Endothelial cell of umbilical vein (primary cell): Measurements from ENCODE around the gene SLFN11. TPM values are rescaled to one million over a fixed set of nuclear protein-coding genes. Genes with fewer than 3 reads are reported as not detected.
"Not testable (repeated sequence)": the region's sequence is repeated elsewhere in the genome, so short reads cannot be mapped to it uniquely, and the experiment has no call there.

Experiments used
- BruUV-seq: library from RNA; stranded (reverse); fragments of 400-500 nt; replicated peaks from 2 replicates; lab custom pipeline; 2021; lab: Mats Ljungman, UMichigan
- CTCF ChIA-PET: fragments of 300-600, 350-600 bp; sonication (Branson Sonifier 250); formaldehyde crosslinking; loops from one replicate; lab custom pipeline; 2021; ENCODE audit warnings: antibody characterized with exemption, inconsistent platforms; lab: Charles Lee
- POLR2A ChIA-PET: fragments of 300-600, 350-600 bp; sonication (Branson Sonifier 250); formaldehyde crosslinking; loops from one replicate; lab custom pipeline; 2021; ENCODE audit warnings: antibody characterized with exemption, inconsistent platforms; lab: Charles Lee
- DNase-seq: peaks from one replicate; pipeline ENCODE4 v3.0.0-alpha.2; 2011; ENCODE audit warnings: low read depth, low spot score
- FAIRE-seq: peaks from 2 replicates; lab custom pipeline; 2011; peaks lifted over from hg19 to GRCh38; lab: Jason Lieb, UNC
- H2AFZ ChIP-seq: 2 replicates; pipeline ENCODE4 v1.6.0; 2012; ENCODE audit warnings: low read depth, low read length, control low read depth, inconsistent platforms
- H3K27ac ChIP-seq: 2 replicates; pipeline ENCODE4 v1.5.1; 2011; ENCODE audit warnings: low read depth, mild to moderate bottlenecking, control low read depth, low read length, moderate library complexity; ENCODE audit not compliant: insufficient read depth
- H3K27me3 ChIP-seq, 2 experiments: 2 replicates each; pipeline versions ENCODE4 v1.6.0 to v1.6.1; 2011; ENCODE audit warnings: low read length in 2 of 2, mixed read lengths in 1 of 2; ENCODE audit not compliant: control insufficient read depth in 2 of 2, insufficient read depth in 2 of 2
- H3K36me3 ChIP-seq, 2 experiments: 2 replicates in 1 of 2; 3 replicates in 1 of 2; pipeline ENCODE4 v1.5.1; 2011; ENCODE audit warnings: low read length in 2 of 2, mild to moderate bottlenecking in 1 of 2, moderate library complexity in 1 of 2; ENCODE audit not compliant: control insufficient read depth in 2 of 2, insufficient read depth in 2 of 2; ENCODE audit errors: extremely low read depth in 1 of 2
- H3K4me1 ChIP-seq: 3 replicates; pipeline ENCODE4 v1.5.1; 2011; ENCODE audit warnings: mild to moderate bottlenecking, low read length; ENCODE audit not compliant: control insufficient read depth, insufficient read depth; ENCODE audit errors: extremely low read depth
- H3K4me2 ChIP-seq: 2 replicates; pipeline ENCODE4 v1.6.1; 2011; ENCODE audit warnings: low read length, control low read depth, mixed read lengths; ENCODE audit not compliant: insufficient read depth
- H3K4me3 ChIP-seq, 3 experiments: fragments of 200-600 bp in 1 of 3; sonication (generic), shearing (Covaris generic) in 1 of 3; replicated peaks in 1 of 3; 2 replicates each; pipeline ENCODE4 v1.5.1; 2011 to 2016; ENCODE audit warnings: control low read depth in 3 of 3, low read length in 3 of 3, mild to moderate bottlenecking in 2 of 3, inconsistent platforms in 1 of 3, low read depth in 1 of 3, moderate library complexity in 1 of 3; ENCODE audit not compliant: insufficient read depth in 1 of 3
- H3K79me2 ChIP-seq: 2 replicates; pipeline ENCODE4 v1.6.0; 2012; ENCODE audit warnings: low read length, inconsistent platforms; ENCODE audit not compliant: control insufficient read depth, insufficient read depth
- H3K9ac ChIP-seq: replicated peaks from 2 replicates; pipeline ENCODE3; 2011; ENCODE audit warnings: low read length, control low read depth; ENCODE audit not compliant: insufficient read depth; ENCODE audit errors: extremely low read depth
- H3K9me1 ChIP-seq: replicated peaks from 3 replicates; pipeline ENCODE4 v1.6.0; 2011; ENCODE audit warnings: mild to moderate bottlenecking, low read length; ENCODE audit not compliant: control insufficient read depth, insufficient read depth; ENCODE audit errors: extremely low read depth
- H3K9me3 ChIP-seq: replicated peaks from 2 replicates; pipeline ENCODE4 v1.5.1; 2012; ENCODE audit warnings: low read length, inconsistent platforms; ENCODE audit not compliant: control insufficient read depth, insufficient read depth
- H4K20me1 ChIP-seq: replicated peaks from 2 replicates; pipeline ENCODE3; 2011; ENCODE audit warnings: mild to moderate bottlenecking, low read length; ENCODE audit not compliant: control insufficient read depth, insufficient read depth; ENCODE audit errors: extremely low read depth
- CTCF ChIP-seq, 2 donors: IDR thresholded peaks; 1 replicate in 1 of 2; 2 replicates in 1 of 2; pipeline ENCODE4 v1.5.1; 2011; ENCODE audit warnings: low read length in 2 of 2, mild to moderate bottlenecking in 2 of 2, moderate library complexity in 2 of 2, control low read depth in 1 of 2, inconsistent platforms in 1 of 2, low read depth in 1 of 2; ENCODE audit not compliant: insufficient read depth in 1 of 2; ENCODE audit errors: extremely low read depth in 1 of 2
- EZH2 ChIP-seq: IDR thresholded peaks from 2 replicates; pipeline ENCODE4 v1.6.1; 2012; ENCODE audit warnings: borderline replicate concordance, low read depth, mild to moderate bottlenecking, moderate library complexity, low read length, inconsistent platforms; ENCODE audit not compliant: severe bottlenecking
- FOS ChIP-seq: IDR thresholded peaks from 2 replicates; pipeline ENCODE4 v1.6.1; 2011; ENCODE audit warnings: mild to moderate bottlenecking, low read length, moderate library complexity, borderline replicate concordance; ENCODE audit not compliant: insufficient read depth
- JUN ChIP-seq: IDR thresholded peaks from 2 replicates; pipeline ENCODE4 v1.6.1; 2011; ENCODE audit warnings: borderline replicate concordance, low read depth; ENCODE audit not compliant: insufficient read length, insufficient read depth
- MAX ChIP-seq: IDR thresholded peaks from 2 replicates; pipeline ENCODE4 v1.6.1; 2011; ENCODE audit not compliant: insufficient read depth, insufficient read length
- MYC ChIP-seq: IDR thresholded peaks from one replicate; pipeline ENCODE4 v1.6.1; 2011; ENCODE audit warnings: mild to moderate bottlenecking, low read depth, low read length
- POLR2A ChIP-seq: IDR thresholded peaks from 2 replicates; pipeline ENCODE4 v1.6.1; 2012; ENCODE audit warnings: low read depth, mild to moderate bottlenecking, control low read depth, low read length
- POLR2AphosphoS5 ChIP-seq: IDR thresholded peaks from 2 replicates; pipeline ENCODE4 v1.6.1; 2012; ENCODE audit warnings: low read depth, mild to moderate bottlenecking, control low read depth, low read length, moderate library complexity; ENCODE audit not compliant: insufficient read depth
- dilution Hi-C: fragments of 300-500 bp; cut with MboI; formaldehyde crosslinking; loops from one replicate; pipeline ENCODE4 v1.15.0; 2019; ENCODE audit warnings: low sequenced_read_pairs; ENCODE audit not compliant: extremely low pct_ligation_motif_present
- intact Hi-C: fragments of 100-400 bp; cut with micrococcal nuclease; formaldehyde crosslinking; loops from one replicate; pipeline ENCODE4 v1.10.0; 2022
- polyA plus RNA-seq, 4 experiments: library from polyadenylated mRNA; depleted of rRNA in 3 of 4; stranded (reverse) in 3 of 4; unstranded in 1 of 4; fragments of >200 nt; gene quantifications; 2 replicates each; pipeline versions ENCODE4 v1.2.1 to v1.2.3, GENCODE V29; 2011 to 2012; ENCODE audit warnings: missing spikeins in 1 of 4
- total RNA-seq: library from RNA; stranded (reverse); gene quantifications from 2 replicates; pipeline ENCODE4 v1.2.3, GENCODE V29; 2021

The SLFN11 gene
- total and polyA plus RNA-seq, 2 donors (not counting 3 experiments of a cell fraction or from before 2014, with no cell fraction given), result 37.0 to 110 TPM

GRCh38 chr17:35338230-35338629 is 35.2 kb downstream of the SLFN11 start:
- Histone ChIP-seq H3K4me3 (no peak overlapping the region), H3K4me2 (no peak overlapping the region), H3K27me3 (peaks cover 26 to 30% of the 10 kb centered on the region in 2 experiments), H3K79me2 (no peaks in the 10 kb centered on the region), H3K36me3 (no peaks in the 10 kb centered on the region), H2AFZ (no peak overlapping the region), H3K9me1 (no peaks in the 10 kb centered on the region), H3K27ac (no peak overlapping the region), H3K9ac (no peak overlapping the region), H3K9me3 (no peaks in the 10 kb centered on the region), H3K4me1 (no peaks in the 10 kb centered on the region), H4K20me1 (no peaks in the 10 kb centered on the region)
- POLR2A ChIA-PET, result no interaction called here
- dilution Hi-C loops (no loop called here), intact Hi-C loops (no loop called here)
- no peak for TF ChIP-seq POLR2A
- no peak for TF ChIP-seq FOS
- TF ChIP-seq MAX, result no peak
- CTCF ChIA-PET, result no interaction called here
- no peak for DNase-seq
- no peak for FAIRE-seq
- BruUV-seq, result no TSS peak

GRCh38 chr17:35337364-35337763 is 36.1 kb downstream of the SLFN11 start:
- no peak overlapping the region for H3K27ac ChIP-seq
- H3K79me2 ChIP-seq, result no peaks in the 10 kb centered on the region
- no TSS peak for BruUV-seq
- no peak overlapping the region for H3K4me2 ChIP-seq
- no peak overlapping the region for H3K4me3 ChIP-seq
- H3K27me3 ChIP-seq, result peaks cover 22 to 30% of the 10 kb centered on the region in 2 experiments
- TF ChIP-seq EZH2 (no peak), MYC (no peak), CTCF (IDR thresholded peaks at IDR 0.05; ENCODE audit: extremely low read depth in 1 of 2, insufficient read depth in 1 of 2, low read depth in 1 of 2, low read length in 2 of 2) (no peak), JUN (no peak), POLR2AphosphoS5 (no peak), FOS (no peak), MAX (no peak)
- H4K20me1 ChIP-seq, result no peaks in the 10 kb centered on the region
- FAIRE-seq (no peak), DNase-seq (no peak)
- ChIA-PET CTCF (interaction anchor here (0.6 to 1.5 kb wide), 5 partner anchors 9 to 196 kb away, joined by 3 to 5 read pairs (median 4); no protein-coding TSS in a partner anchor), POLR2A (no interaction called here)
- no peaks in the 10 kb centered on the region for H3K9me3 ChIP-seq
- intact Hi-C loops, result no loop called here
- H3K36me3 ChIP-seq, result no peaks in the 10 kb centered on the region
- dilution Hi-C loops, result no loop called here
- no peak overlapping the region for H2AFZ ChIP-seq
- no peak overlapping the region for H3K9ac ChIP-seq
- no peaks in the 10 kb centered on the region for H3K9me1 ChIP-seq
- no peaks in the 10 kb centered on the region for H3K4me1 ChIP-seq

- H3K9me1 ChIP-seq, H4K20me1 ChIP-seq, H3K4me3 ChIP-seq, BruUV-seq, dilution Hi-C loops, H3K4me1 ChIP-seq, H3K79me2 ChIP-seq, DNase-seq, H3K9ac ChIP-seq, H3K9me3 ChIP-seq, H3K27ac ChIP-seq, H3K36me3 ChIP-seq, H2AFZ ChIP-seq, FAIRE-seq, H3K4me2 ChIP-seq, intact Hi-C loops, POLR2A ChIA-PET: not testable (repeated sequence)
- peaks cover 18 to 25% of the 10 kb centered on the region in 2 experiments for H3K27me3 ChIP-seq
- CTCF ChIA-PET, result interaction anchor here (1.3 to 1.6 kb wide), 2 partner anchors 11 to 18 kb away, joined by 3 to 4 read pairs; no protein-coding TSS in a partner anchor
Measured at GRCh38 chr17:35333578-35333977, 39.8 kb downstream of the SLFN11 start.
